GM12801 (cell line): ENCODE measurements around the gene ARL11.

Experiments
- CTCF ChIP-seq: IDR thresholded peaks from one replicate; pipeline ENCODE4 v1.5.1; 2011; ENCODE audit warnings: control low read depth; ENCODE audit not compliant: insufficient read length; ENCODE audit errors: extremely low read depth

Gene ARL11

GRCh38 chr13:49627831-49628652 is at the start of gene ARL11:
Gene ARL11 (plus strand): TSS chr13:49628507. CDS start chr13:49630448, 1,941 bp downstream.
- TF ChIP-seq CTCF, result no peak

- no peak for TF ChIP-seq CTCF
Observed at GRCh38 chr13:49579501-49579900, 48.8 kb upstream of the ARL11 start.

- TF ChIP-seq CTCF, result no peak
Observed at GRCh38 chr13:49580980-49581680, 47.2 kb upstream of the ARL11 start.

GRCh38 chr13:49584771-49585182 is 43.5 kb upstream of the ARL11 start:
- TF ChIP-seq CTCF, result no peak

- no peak for TF ChIP-seq CTCF
Observed at GRCh38 chr13:49585220-49586157, 42.8 kb upstream of the ARL11 start, which contains the start of gene RCBTB1. Gene RCBTB1 (minus strand): TSS chr13:49585558. CDS start chr13:49567279, 18,279 bp downstream.

GRCh38 chr13:49586717-49587116 is 41.6 kb upstream of the ARL11 start:
- no peak for TF ChIP-seq CTCF

GRCh38 chr13:49587311-49587847 is 40.9 kb upstream of the ARL11 start:
- no peak for TF ChIP-seq CTCF
